ENCODE measurements around the gene NPPB.

- TF ChIP-seq TAF1 (IDR thresholded peaks at IDR 0.05; ENCODE audit: low read depth) (no peak), EP300 (conservative IDR thresholded peaks at IDR 0.05; ENCODE audit: poor library complexity, severe bottlenecking) (no peak), CTCF (IDR thresholded peaks at IDR 0.05; ENCODE audit: poor library complexity, severe bottlenecking) (no peak), SMC3 (conservative IDR thresholded peaks at IDR 0.05; ENCODE audit: poor library complexity) (no peak), REST (IDR thresholded peaks at IDR 0.05; ENCODE audit: borderline replicate concordance) (no peak), RAD21 (conservative IDR thresholded peaks at IDR 0.05) (no peak)
Observed at GRCh38 chr1:11874258-11874562, 15.5 kb upstream of the NPPB start.

Data from neural cell (in vitro differentiated cells).